ENCODE data around the gene HOXD9.

The HOXD9 gene

GRCh38 chr2:176103194-176103593 lies 19.3 kb upstream of the HOXD9 start:
- Histone ChIP-seq H3K36me3 (ENCODE audit: insufficient read depth, low read length) (no peaks in the 10 kb centered on the region), H3K9me3 (ENCODE audit: insufficient read depth, low read depth, low read length) (no peaks in the 10 kb centered on the region), H3K27me3 (ENCODE audit: insufficient read depth, low read length, poor library complexity, severe bottlenecking) (no peaks in the 10 kb centered on the region), H2AFZ (ENCODE audit: low read length) (no peak overlapping the region), H3K4me2 (ENCODE audit: low read depth, low read length, poor library complexity, severe bottlenecking) (no peak overlapping the region), H3K4me1 (ENCODE audit: insufficient read depth, low read length, poor library complexity, severe bottlenecking) (peaks cover 3% of the 10 kb centered on the region), H3K79me2 (ENCODE audit: insufficient read depth, low read length) (no peaks in the 10 kb centered on the region), H3F3A (ENCODE audit: low read depth) (no peaks in the 10 kb centered on the region), H4K20me1 (ENCODE audit: insufficient read depth, low read length, poor library complexity, severe bottlenecking) (no peaks in the 10 kb centered on the region), H3K9ac (ENCODE audit: low read depth, low read length, poor library complexity, severe bottlenecking) (no peak overlapping the region), H3K9me2 (replicated peaks; ENCODE audit: low read depth, low read length) (no peaks in the 10 kb centered on the region), H3K4me3 (ENCODE audit: low read length, poor library complexity, severe bottlenecking) (no peak overlapping the region)
- TF ChIP-seq CTCF (conservative IDR thresholded peaks at IDR 0.05; ENCODE audit: low read length) (no peak), EZH2phosphoT487 (IDR thresholded peaks at IDR 0.05; ENCODE audit: borderline replicate concordance) (no peak)

GRCh38 chr2:176103742-176104315 lies 18.7 kb upstream of the HOXD9 start:
- TF ChIP-seq CTCF (conservative IDR thresholded peaks at IDR 0.05; ENCODE audit: low read length) (no peak), EZH2phosphoT487 (IDR thresholded peaks at IDR 0.05; ENCODE audit: borderline replicate concordance) (no peak)
- Histone ChIP-seq H3K9me2 (replicated peaks; ENCODE audit: low read depth, low read length) (no peaks in the 10 kb centered on the region), H3K36me3 (ENCODE audit: insufficient read depth, low read length) (no peaks in the 10 kb centered on the region), H3K4me3 (ENCODE audit: low read length, poor library complexity, severe bottlenecking) (no peak overlapping the region), H3K79me2 (ENCODE audit: insufficient read depth, low read length) (no peaks in the 10 kb centered on the region), H3K4me1 (ENCODE audit: insufficient read depth, low read length, poor library complexity, severe bottlenecking) (peaks cover 3% of the 10 kb centered on the region), H3K27me3 (ENCODE audit: insufficient read depth, low read length, poor library complexity, severe bottlenecking) (no peaks in the 10 kb centered on the region), H4K20me1 (ENCODE audit: insufficient read depth, low read length, poor library complexity, severe bottlenecking) (no peaks in the 10 kb centered on the region), H3K9ac (ENCODE audit: low read depth, low read length, poor library complexity, severe bottlenecking) (no peak overlapping the region), H3F3A (ENCODE audit: low read depth) (no peaks in the 10 kb centered on the region), H3K9me3 (ENCODE audit: insufficient read depth, low read depth, low read length) (no peaks in the 10 kb centered on the region), H3K4me2 (ENCODE audit: low read depth, low read length, poor library complexity, severe bottlenecking) (peak overlapping the region; percentile 46), H2AFZ (ENCODE audit: low read length) (no peak overlapping the region)

- Histone ChIP-seq H3K4me1 (ENCODE audit: insufficient read depth, low read length, poor library complexity, severe bottlenecking) (peaks cover 3% of the 10 kb centered on the region), H3K79me2 (ENCODE audit: insufficient read depth, low read length) (no peaks in the 10 kb centered on the region), H3K4me2 (ENCODE audit: low read depth, low read length, poor library complexity, severe bottlenecking) (peak overlapping the region; percentile 46), H3K9ac (ENCODE audit: low read depth, low read length, poor library complexity, severe bottlenecking) (no peak overlapping the region), H2AFZ (ENCODE audit: low read length) (no peak overlapping the region), H3K9me3 (ENCODE audit: insufficient read depth, low read depth, low read length) (no peaks in the 10 kb centered on the region), H3K36me3 (ENCODE audit: insufficient read depth, low read length) (no peaks in the 10 kb centered on the region), H3K4me3 (ENCODE audit: low read length, poor library complexity, severe bottlenecking) (no peak overlapping the region), H3F3A (ENCODE audit: low read depth) (no peaks in the 10 kb centered on the region), H3K27me3 (ENCODE audit: insufficient read depth, low read length, poor library complexity, severe bottlenecking) (no peaks in the 10 kb centered on the region), H3K9me2 (replicated peaks; ENCODE audit: low read depth, low read length) (no peaks in the 10 kb centered on the region), H4K20me1 (ENCODE audit: insufficient read depth, low read length, poor library complexity, severe bottlenecking) (no peaks in the 10 kb centered on the region)
- TF ChIP-seq EZH2phosphoT487 (IDR thresholded peaks at IDR 0.05; ENCODE audit: borderline replicate concordance) (no peak), CTCF (conservative IDR thresholded peaks at IDR 0.05; ENCODE audit: low read length) (no peak)
Observed at GRCh38 chr2:176104316-176105077, 18.0 kb upstream of the HOXD9 start.

Measured in Loucy (cell line).